Activated CD4-positive, alpha-beta T cell treated with anti-CD3 and anti-CD28 coated beads, Interleukin-2, Interleukin-6, amounts not matched to agents 100 ng/mL and 50 ng/mL, durations not matched to agents 16 hours and 8 hours (primary cell): ENCODE measurements around the gene DPF3.
"Not testable (repeated sequence)": the region's sequence is repeated elsewhere in the genome, so short reads cannot be mapped to it uniquely, and the experiment has no call there.

Experiments used
- DNase-seq: peaks from one replicate; pipeline ENCODE4 v3.0.0-alpha.2; 2020

DPF3 gene

GRCh38 chr14:72878746-72879145 lies 15.2 kb downstream of the DPF3 start:
- DNase-seq: no peak

- no peak for DNase-seq
Observed at GRCh38 chr14:72876710-72877063, 17.2 kb downstream of the DPF3 start.

DNA sequence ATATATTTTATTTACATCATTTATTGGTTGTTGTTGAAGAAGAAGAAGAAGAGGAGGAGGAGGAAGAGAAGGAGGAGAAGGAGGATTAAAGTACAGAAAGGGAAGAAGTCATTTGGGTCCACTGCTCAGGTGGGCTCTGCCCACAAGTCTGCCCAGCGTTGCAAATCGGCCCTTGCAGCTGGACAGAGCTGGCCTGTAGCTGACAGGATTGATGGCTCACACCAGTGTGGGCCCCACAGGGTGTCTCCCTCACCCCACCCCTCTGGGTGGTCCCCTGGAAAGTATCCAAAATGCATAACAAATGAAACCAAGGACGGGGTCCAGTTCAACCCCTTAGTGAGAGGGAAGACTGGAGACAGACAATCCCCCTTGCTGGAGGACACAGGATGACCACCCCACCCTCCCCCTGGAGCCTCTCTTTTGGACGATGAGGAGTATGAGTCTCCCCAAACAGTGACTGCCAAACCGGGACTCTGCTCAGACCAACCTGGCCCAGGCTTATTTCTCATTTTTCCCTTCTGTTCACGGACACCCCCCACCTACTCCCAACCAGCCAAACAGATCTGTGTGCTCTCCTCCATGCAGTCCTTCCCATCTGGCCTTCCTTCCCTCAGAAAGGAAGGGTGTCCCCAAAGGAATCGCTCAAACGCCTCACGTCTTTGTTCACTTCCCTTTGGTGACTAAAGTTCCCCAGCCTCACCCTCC lies 17.7 kb downstream of the DPF3 start:
- DNase-seq: no peak

DNA sequence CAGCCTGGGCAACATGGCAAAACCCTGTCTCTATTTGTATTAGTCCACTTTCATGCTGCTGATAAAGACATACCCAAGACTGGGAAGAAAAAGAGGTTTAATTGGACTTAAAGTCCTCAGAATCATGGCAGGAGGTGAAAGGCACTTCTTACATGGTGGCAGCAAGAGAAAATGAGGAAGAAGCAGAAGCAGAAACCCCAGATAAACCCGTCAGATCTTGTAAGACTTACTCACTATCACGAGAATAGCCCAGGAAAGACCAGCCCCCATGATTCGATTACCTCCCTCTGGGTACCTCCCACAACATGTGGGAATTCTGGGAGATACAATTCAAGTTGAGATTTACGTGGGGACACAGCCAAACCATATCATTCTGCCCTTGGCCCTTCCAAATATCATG lies 23.0 kb downstream of the DPF3 start:
- not testable (repeated sequence) for DNase-seq

GRCh38 chr14:72869407-72870329 lies 24.2 kb downstream of the DPF3 start:
- no peak for DNase-seq

DNA sequence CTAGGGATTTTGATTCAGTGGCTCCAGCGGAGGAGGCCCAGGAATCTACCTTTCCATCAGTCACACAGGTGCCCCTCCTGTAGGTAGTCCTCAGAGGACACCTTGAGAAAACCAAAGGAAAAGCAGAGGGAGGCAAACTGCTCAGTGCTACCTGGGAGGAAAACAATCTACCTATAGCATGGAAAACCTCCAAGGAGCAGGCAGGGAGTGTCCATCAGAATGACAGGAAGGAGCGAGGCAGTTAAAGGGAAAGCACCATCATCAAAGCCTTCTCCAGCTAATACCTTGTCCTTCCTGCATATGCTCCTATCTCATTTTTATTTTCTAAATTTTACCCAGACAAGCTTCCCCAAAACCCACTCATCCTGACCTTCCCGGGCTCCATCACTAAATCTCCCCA lies 25.4 kb downstream of the DPF3 start:
- DNase-seq: no peak

DNA sequence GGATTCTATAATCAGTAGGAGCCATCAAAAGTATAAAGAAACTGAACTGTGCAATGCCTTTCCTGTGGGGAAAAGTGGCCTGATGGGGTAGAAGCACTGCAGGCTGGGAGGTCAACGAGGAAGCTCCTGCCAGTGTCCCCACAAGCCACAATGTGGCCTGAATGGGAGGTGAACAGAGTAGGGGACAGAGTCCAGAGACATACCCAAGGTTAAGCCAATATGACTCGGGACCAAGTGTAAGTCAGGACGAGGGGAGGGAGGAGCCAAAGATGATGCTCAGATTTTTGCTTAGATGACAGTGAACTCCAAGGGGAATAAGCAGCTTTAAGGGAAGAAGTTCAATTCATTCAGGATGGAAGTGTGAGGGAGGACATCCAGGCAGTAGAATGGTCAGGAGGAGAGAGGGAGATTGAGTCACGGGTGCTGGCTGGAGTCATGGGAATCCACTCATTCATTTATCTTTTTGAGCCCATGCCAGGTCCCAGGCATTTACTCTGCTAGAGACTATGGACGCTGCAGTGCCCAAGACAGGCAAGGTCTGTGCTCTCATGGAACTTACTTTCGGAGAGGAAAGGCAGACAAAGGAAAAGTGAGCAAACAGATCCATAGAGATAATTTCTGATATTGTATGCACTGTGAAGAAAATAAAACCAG lies 29.1 kb downstream of the DPF3 start:
- DNase-seq: no peak

- no peak for DNase-seq
Observed at GRCh38 chr14:72863216-72864006, 30.5 kb downstream of the DPF3 start.

- DNase-seq: no peak
Observed at GRCh38 chr14:72856530-72857266, 37.2 kb downstream of the DPF3 start.

GRCh38 chr14:72855913-72856312 lies 38.0 kb downstream of the DPF3 start:
- DNase-seq: no peak

DNA sequence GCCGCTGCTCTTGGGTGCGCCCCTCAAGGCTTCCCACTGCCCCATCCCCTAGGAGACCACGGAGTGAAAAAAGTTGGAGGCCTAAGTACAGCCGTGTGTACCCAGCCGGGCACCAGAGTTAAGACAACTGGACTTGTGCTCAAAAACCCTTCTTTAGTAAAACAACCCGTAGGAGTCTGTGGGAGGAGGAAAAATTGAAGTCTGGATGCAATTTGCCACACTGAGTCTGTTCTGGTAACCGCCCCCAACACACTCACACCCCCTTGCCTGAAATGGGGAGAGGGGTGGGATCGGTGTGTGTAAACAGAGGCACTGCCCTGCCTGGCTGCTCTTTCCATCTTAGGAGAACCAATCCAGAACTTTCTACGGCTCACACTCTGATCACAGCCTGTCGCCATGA lies 41.7 kb downstream of the DPF3 start:
- DNase-seq: no peak

DNA sequence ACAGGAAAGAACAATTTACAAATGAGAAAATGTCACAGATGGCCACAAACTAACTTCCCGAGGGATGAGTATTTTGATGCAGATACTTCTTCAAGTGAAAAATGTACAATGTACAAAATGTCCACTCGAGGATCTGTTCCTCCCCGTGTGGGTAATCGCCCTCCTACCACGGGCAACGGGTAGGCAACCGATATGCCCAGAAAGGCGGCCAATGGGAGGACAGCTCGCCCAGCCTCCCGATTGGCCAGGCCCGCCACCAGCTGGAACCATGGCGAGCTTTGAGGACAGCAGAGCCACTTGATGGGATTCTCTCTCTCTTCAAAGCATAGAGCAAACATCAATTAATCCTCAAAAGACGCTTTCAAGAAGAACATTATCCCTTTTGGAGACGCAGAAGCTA lies 42.3 kb downstream of the DPF3 start:
- DNase-seq: no peak

- no peak for DNase-seq
Observed at GRCh38 chr14:72850360-72850759, 43.5 kb downstream of the DPF3 start.

DNA sequence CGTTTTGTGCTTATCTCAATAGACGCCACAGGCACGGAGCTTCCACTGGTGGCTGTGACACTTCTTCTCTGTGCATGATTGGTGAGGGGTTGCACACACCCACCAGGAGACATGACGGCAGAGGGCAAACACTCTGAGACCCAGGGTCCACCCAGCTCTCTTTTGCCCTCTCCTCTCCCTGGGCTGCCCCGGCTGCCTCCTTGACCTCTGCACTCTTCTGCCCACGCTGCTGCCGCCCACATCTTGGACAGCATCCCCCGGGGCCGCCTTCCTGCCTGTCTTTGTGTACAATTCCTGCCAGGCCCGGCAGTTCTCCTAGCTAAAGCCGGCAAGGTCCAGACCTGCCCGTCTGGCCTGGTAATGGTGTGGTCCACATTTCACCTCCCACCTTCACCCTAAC lies 44.7 kb downstream of the DPF3 start:
- DNase-seq: no peak

GRCh38 chr14:72847721-72848120 lies 46.2 kb downstream of the DPF3 start:
- no peak for DNase-seq

- DNase-seq: no peak
Observed at GRCh38 chr14:72845683-72846082, 48.2 kb downstream of the DPF3 start.

GRCh38 chr14:72845196-72845595 lies 48.7 kb downstream of the DPF3 start:
- DNase-seq: no peak

- no peak for DNase-seq
Observed at GRCh38 chr14:72844524-72844923, 49.4 kb downstream of the DPF3 start.

DNA sequence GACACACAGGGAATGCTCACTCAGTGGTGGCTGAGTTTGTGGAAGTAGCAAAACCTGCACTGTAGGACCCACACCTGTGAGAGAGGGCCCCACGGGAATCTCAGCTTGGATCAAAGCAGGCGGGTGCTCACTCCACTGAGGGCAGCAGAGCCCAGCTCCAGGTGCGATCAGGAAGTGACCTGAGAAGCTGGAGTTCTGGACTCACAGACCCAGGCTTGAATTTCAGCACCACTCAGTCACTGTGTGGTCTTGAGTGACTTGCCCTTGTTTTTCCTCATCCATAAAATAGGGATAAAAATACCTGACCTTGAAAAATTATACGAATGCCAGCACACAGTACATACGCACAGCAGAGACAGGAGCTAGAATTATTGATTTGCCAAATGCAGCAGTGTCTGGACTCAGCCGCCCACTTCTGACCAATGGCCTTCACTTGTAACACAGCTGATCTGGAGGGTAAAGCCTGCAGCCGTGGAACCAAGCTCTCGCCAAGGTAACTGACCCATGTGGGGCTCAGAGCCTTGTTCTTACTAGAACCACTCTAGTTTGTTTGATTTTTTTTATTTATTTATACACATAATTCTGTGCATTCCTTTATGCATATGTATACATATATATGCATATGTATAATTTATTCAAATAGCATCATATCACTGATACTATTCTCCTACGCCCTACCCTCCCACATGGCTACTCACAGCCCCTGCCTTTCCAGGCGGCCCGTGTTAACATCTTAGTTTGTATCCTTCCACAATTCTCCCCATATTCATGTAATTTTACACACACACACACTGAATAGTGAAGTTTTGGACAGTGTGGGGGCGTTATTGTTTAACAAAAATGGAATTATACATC lies 53.9 kb downstream of the DPF3 start:
- DNase-seq: no peak

- no peak for DNase-seq
Observed at GRCh38 chr14:72839351-72839750, 54.5 kb downstream of the DPF3 start.

DNA sequence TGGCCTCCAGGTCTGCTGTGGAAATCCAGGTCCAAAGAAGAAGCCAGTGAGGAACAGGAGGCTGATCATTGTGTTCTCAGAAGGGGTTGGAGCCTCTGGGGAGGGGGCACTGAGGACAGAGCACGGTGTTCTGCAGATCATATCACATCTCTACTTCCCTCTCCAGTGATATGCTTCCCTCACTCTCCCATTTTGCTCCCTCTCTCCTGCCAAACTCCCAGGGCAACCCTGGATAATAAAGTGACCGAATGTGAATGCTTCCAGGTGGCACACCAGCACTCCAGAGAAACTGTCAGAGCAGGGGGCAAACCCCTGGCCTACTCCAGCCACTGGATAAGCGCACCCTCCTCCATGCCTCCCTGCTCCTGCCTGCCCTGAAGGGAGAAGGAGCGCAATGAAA lies 57.8 kb downstream of the DPF3 start:
- no peak for DNase-seq
